C4-2B (cell line): ENCODE measurements around the gene CCL16.
A peak's percentile ranks its signal among the peaks of the same experiment; 100 is the strongest.
"Not testable (repeated sequence)": the region's sequence is repeated elsewhere in the genome, so short reads cannot be mapped to it uniquely, and the experiment has no call there.

ENCODE experiments used
- H3K27ac ChIP-seq: fragments of 450-650 bp; 2 replicates; pipeline ENCODE4 v1.5.1; 2017
- ZFX ChIP-seq: fragments of 450-650 bp; IDR thresholded peaks from 2 replicates; pipeline ENCODE4 v1.6.1; 2017
- TF ChIP-seq, protein P1 (sequence below): fragments of 450-650 bp; conservative IDR thresholded peaks from 2 replicates; pipeline ENCODE4 v1.5.1; 2017; ENCODE audit warnings: mild to moderate bottlenecking

CCL16 gene

DNA sequence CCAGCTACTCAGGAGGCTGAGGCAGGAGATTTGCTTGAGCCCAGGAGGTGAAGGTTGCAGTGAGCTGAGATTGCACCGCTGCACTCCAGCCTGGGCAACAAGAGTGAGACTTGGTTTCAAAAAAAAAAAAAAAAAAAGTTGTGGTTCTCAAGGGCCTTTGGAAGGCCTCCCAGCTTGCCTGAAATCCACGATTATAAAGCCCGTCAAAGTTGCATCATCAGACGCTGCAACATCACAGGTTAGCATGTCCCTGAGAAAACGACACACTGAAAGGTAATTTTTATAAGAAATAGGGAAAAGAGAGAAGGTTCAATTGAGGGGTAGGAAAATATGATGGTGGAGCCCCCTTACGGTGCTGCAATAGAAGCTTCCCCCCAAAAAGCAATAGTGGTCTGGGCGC is 33.2 kb downstream of the CCL16 start:
- TF ChIP-seq ZFX: no peak
- TF ChIP-seq, protein P1, sequence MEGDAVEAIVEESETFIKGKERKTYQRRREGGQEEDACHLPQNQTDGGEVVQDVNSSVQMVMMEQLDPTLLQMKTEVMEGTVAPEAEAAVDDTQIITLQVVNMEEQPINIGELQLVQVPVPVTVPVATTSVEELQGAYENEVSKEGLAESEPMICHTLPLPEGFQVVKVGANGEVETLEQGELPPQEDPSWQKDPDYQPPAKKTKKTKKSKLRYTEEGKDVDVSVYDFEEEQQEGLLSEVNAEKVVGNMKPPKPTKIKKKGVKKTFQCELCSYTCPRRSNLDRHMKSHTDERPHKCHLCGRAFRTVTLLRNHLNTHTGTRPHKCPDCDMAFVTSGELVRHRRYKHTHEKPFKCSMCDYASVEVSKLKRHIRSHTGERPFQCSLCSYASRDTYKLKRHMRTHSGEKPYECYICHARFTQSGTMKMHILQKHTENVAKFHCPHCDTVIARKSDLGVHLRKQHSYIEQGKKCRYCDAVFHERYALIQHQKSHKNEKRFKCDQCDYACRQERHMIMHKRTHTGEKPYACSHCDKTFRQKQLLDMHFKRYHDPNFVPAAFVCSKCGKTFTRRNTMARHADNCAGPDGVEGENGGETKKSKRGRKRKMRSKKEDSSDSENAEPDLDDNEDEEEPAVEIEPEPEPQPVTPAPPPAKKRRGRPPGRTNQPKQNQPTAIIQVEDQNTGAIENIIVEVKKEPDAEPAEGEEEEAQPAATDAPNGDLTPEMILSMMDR: no peak
- H3K27ac ChIP-seq: no peak overlapping the region

DNA sequence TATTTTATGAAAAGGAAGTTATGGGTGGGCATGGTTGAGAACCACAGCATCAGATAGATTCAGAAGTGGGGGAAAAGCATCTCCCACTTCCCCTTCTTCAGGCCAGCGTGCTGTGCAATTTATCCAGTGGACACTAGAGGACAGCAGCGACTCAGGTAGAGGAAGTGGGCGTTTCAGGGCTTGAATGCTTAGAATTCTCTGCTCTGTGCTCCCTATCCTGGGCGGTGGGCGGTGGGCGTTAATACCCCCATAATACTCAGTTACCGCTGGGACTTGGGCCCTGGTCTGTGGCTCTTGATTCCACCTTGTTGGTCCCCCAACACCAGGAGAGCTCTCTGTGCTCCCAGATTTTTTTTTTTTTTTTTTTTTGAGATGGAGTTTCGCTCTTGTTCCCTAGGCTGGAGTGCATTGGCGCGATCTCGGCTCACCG is 34.1 kb downstream of the CCL16 start:
- H3K27ac ChIP-seq: no peak overlapping the region
- TF ChIP-seq, protein P1: peak; percentile 98
- TF ChIP-seq ZFX: no peak

DNA sequence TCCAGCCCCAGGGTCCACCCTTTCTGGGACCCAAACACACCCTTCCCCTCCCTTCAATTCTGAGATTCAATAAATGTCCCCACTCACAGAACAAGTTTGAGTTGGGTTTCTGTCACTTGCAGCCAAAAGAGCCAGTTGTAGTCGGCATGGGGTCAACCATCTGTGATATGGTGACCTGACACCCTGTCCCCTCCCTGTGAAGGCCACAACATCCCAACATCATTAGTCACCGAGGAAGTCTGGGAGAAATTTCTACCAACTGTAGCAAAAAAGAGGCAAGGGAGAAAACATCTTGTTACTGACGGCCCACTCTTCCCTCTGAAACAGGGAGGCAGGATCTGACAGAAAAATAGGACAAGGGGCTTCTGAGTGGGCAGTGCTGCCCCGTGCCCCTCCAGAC is 37.1 kb downstream of the CCL16 start:
- TF ChIP-seq, protein P1: no peak
- no peak for TF ChIP-seq ZFX
- no peak overlapping the region for H3K27ac ChIP-seq

DNA sequence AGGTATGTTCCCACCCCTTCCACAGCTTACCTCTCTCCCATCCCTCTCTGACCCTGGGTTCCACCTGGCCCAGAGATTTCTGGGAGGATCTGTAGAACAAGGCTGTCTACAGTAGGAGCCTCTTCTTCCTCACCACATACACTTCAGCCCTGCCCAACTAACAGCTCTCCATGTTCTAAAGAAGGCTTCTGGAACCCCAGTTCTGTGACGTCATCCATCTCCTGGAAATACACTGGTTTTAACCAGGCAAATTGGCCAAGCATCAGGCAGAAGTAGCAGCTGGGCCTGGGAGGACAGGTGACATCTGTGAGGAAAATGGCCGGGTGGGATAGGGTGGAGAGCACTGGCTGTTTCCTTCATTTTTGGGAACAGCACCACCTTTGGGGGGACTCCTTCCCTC is 37.8 kb downstream of the CCL16 start, which contains the start of gene LYZL6:
LYZL6 (minus strand) TSS at position 177 of the 400 bp plus-strand sequence. CDS start 4,357 bp downstream, outside the sequence.
- TF ChIP-seq ZFX: no peak
- TF ChIP-seq, protein P1: no peak
- no peak within 1 kb of the TSS for H3K27ac ChIP-seq

DNA sequence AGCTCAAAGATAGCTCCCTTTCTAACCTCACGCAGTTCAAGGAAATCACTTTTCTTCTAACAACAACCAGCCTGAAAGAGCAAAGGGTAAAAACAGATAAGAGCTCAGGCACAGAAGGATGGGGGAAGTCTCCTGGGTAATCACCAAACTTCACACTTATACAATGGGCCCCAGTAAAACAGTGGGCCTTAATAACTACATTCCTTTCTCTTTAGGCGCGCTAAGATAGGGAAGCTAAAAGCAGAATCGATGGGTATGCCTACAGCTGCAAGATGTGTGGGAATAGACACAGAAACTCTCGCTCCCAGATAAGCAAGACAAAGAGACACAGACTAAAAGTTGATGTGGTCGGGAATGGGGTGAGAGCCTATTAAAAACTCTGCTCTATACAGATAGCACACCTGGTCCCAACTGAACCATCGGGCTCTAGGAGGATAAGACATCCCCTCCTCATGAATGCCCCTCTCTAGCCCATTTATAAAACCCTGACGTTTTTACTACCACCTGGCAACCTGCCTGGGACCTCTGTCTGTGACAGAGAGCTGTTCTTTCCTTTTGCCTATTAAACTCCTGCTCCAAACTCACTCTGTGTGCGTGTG is 38.6 kb downstream of the CCL16 start:
- TF ChIP-seq, protein P1: no peak
- H3K27ac ChIP-seq: no peak overlapping the region

DNA sequence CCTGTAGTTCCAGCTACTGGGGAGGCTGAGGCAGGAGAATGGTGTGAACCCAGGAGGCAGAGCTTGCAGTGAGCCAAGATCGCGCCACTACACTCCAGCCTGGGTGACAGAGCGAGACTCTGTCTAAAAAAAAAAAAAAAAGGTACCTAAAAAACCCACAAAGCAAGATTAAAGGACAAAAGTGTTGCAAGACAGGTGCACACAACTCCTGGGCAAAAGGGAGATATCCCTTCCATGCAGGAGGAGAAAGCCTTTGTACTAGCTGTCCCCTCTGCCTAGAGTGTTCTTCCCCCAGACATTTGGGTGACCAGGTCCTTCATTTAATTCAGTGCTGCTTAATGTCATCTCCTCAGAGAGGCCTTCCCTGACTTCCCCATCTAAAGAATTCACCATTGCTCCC is 42.8 kb downstream of the CCL16 start:
- H3K27ac ChIP-seq: not testable (repeated sequence)

DNA sequence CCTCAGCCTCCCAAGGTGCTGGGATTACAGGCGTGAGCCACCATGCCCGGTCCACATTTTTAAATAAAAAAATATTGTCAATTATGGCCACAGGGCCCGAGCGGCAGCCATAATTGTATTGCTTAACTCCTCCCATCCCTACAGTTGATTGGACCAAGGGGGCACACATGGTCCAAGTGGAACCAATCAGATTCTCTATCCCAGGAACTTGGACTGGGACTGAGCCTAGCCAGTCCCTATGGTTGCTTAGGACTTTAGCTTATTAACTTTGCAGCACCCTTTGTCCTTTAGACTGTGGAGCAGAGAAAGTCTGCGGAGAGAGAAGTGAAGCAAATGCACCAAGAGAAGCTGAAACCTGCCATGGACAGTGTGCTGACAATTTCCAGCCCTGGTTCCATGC is 45.2 kb downstream of the CCL16 start:
- no peak for TF ChIP-seq ZFX
- TF ChIP-seq, protein P1: no peak
- H3K27ac ChIP-seq: no peak overlapping the region

DNA sequence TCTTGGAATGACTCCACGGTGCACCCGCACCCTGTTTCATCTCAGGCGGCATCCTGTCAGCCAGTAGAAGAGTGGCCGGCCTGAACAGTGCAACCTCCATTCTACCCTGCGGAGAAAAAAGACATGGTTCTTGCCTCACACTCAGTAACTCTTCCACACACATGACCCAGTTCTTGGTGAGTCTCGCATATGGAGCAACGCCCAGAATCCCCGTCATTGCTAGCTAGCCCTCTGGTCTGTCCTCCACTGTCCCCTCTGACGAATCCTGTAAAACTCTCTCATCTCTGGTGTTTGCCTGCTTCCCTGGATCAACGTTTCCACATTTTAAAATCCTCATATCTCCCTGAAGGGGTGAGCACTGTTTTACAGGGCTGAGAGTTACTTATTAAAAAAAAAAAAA is 46.5 kb downstream of the CCL16 start:
- TF ChIP-seq, protein P1: no peak
- no peak for TF ChIP-seq ZFX
- no peak overlapping the region for H3K27ac ChIP-seq
